GM06990 (cell line): ENCODE results near the gene ABI3BP.

Experiments
- DNase-seq: peaks from one replicate; pipeline ENCODE4 v3.0.0-alpha.2; 2011; ENCODE audit not compliant: insufficient read length; ENCODE audit errors: extremely low read depth
- H3K27me3 ChIP-seq: replicated peaks from 2 replicates; pipeline ENCODE4 v1.6.0; 2011; ENCODE audit warnings: low read length; ENCODE audit not compliant: control insufficient read depth, insufficient read depth
- H3K36me3 ChIP-seq: 2 replicates; pipeline ENCODE4 v1.5.1; 2011; ENCODE audit warnings: low read length; ENCODE audit not compliant: control insufficient read depth, insufficient read depth
- H3K4me3 ChIP-seq: replicated peaks from 2 replicates; pipeline ENCODE4 v1.5.1; 2011; ENCODE audit warnings: low read depth, mild to moderate bottlenecking, control low read depth, low read length
- TF ChIP-seq, protein P1 (sequence below): IDR thresholded peaks from 2 replicates; pipeline ENCODE4 v1.5.1; 2011; ENCODE audit warnings: low read length, control low read depth, mild to moderate bottlenecking, inconsistent platforms; ENCODE audit not compliant: insufficient read depth, poor library complexity, severe bottlenecking

ABI3BP gene

DNA sequence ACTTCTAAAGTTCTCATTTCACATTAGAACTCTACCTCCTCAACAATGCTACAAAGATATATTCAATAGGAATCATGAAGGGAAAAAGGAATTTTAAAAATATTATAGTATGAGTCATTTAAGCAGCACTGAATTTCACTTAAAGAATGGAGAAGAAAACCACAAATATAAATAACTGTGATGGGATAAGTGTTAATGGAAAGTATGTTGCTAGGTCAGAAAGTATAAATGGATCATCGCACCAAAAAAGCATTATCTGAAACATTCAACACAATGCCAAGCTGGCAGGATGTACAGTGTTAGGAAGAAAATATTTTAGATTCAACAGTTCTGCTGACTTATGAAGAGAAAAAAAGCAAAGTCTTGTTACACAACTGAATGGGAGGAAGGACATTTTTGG, 182.6 kb downstream of the ABI3BP start:
- TF ChIP-seq, protein P1, sequence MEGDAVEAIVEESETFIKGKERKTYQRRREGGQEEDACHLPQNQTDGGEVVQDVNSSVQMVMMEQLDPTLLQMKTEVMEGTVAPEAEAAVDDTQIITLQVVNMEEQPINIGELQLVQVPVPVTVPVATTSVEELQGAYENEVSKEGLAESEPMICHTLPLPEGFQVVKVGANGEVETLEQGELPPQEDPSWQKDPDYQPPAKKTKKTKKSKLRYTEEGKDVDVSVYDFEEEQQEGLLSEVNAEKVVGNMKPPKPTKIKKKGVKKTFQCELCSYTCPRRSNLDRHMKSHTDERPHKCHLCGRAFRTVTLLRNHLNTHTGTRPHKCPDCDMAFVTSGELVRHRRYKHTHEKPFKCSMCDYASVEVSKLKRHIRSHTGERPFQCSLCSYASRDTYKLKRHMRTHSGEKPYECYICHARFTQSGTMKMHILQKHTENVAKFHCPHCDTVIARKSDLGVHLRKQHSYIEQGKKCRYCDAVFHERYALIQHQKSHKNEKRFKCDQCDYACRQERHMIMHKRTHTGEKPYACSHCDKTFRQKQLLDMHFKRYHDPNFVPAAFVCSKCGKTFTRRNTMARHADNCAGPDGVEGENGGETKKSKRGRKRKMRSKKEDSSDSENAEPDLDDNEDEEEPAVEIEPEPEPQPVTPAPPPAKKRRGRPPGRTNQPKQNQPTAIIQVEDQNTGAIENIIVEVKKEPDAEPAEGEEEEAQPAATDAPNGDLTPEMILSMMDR, result no peak
- H3K4me3 ChIP-seq, result no peak overlapping the region
- H3K36me3 ChIP-seq, result no peaks in the 10 kb centered on the region
- DNase-seq, result no peak
- H3K27me3 ChIP-seq, result no peaks in the 10 kb centered on the region

DNA sequence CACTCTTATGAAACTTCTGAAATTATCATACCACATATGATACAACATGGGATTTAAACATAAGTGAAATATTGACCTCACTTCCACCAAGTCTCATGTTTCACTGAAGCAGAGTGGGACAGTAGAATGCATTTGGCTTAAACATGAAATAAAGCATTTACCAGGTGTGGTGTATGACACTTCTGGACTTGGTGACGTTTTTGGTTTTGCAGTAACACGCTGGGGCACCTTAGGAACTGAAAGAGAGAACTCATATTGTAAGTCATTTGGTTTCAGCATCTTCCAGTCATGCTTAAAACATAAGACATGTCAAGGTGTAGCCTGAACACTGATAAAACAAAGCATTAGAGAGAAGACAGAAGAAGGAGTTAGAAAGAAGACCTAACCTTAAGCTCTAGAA, 188.6 kb downstream of the ABI3BP start:
- H3K36me3 ChIP-seq, result no peaks in the 10 kb centered on the region
- TF ChIP-seq, protein P1, result no peak
- H3K27me3 ChIP-seq, result no peaks in the 10 kb centered on the region
- H3K4me3 ChIP-seq, result no peak overlapping the region
- DNase-seq, result no peak

DNA sequence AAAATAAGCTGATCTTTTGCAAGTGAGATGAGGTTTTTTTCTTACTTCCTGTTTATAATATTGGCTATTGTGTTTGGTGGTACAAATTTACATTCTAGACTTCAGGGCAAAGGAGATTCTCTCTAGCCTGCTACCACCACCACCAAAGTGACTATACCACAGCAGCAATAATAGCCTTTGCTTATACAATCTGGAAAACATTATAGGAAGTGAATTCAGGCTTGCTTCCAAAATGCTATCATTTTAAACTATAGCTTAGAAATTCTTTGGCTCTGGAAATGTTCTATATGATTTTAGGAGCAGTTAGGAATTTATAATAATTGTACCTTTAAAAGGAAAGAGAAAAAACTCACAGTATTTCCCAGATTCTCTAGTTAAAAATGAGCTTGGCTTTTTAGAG, 189.5 kb downstream of the ABI3BP start:
- no peaks in the 10 kb centered on the region for H3K36me3 ChIP-seq
- H3K4me3 ChIP-seq, result no peak overlapping the region
- H3K27me3 ChIP-seq, result no peaks in the 10 kb centered on the region
- TF ChIP-seq, protein P1, result no peak
- no peak for DNase-seq

DNA sequence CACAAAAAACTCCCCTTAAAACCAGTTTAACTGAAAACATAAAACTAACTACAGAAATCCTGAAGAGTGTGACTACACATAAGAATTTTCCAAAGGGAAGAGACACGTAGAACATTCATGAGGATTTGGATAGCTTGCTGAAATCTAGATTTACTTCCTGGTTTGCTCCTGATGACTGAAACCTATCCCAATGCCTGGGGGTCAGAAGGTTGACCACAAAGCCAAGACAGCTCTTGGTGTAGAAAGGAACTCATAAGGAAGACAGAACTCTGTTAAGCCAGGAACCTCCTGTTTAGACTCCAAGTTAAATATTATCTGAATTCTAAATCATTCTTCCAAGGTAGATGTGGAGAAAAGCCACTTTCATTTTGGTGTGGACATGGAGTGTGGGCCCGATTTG, 191.1 kb downstream of the ABI3BP start:
- Histone ChIP-seq H3K4me3 (no peak overlapping the region), H3K36me3 (no peaks in the 10 kb centered on the region), H3K27me3 (no peaks in the 10 kb centered on the region)
- no peak for DNase-seq
- TF ChIP-seq, protein P1, result no peak

DNA sequence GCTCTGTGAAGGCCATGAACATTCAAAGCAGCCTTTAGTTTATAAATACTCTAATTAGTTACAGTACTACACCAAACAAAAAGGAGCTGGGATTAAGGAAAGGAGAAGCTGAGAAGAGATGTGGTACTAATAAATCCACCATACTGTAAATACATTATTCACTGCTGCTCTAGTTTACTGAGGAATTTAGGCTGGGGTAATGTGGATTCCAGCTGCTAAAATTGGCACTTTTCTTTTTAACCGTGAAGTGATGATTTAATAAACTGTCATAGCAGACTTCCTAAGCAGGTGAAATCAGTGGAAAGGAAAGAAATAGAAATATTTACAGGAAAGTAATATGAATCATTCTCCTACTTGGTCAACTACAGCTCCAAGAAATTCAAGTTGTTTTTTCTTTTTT, 195.2 kb downstream of the ABI3BP start:
- TF ChIP-seq, protein P1, result no peak
- no peak for DNase-seq

DNA sequence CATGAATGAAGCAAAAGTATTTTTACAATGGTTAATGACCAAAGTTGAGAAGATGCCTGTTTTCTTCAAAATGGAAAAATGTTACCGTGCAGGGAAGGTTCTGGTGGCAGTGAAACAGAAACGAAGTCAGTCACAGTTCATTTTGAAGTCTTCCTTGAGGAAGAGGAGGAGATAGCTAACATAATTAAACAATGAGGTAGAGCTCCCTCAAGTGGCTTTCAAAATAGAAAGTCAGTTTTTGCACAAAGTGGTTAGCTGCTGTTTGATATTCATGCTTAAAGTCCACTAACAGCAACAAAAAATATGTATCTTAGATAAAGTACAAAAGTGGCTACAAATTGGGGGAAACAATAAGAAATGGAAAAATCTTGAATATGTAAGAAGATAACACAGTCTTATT, 196.7 kb downstream of the ABI3BP start:
- DNase-seq, result no peak
- Histone ChIP-seq H3K27me3 (no peaks in the 10 kb centered on the region), H3K36me3 (no peaks in the 10 kb centered on the region), H3K4me3 (no peak overlapping the region)
- TF ChIP-seq, protein P1, result peak; percentile 37

More for the DNA sequence above, 195.2 kb downstream of the ABI3BP start:
- no peaks in the 10 kb centered on the region for H3K36me3 ChIP-seq
- H3K4me3 ChIP-seq, result no peak overlapping the region
- no peaks in the 10 kb centered on the region for H3K27me3 ChIP-seq
